ENCODE results near the gene MAST2.

GRCh38 chr1:45989249-45989648 is 185.8 kb downstream of the MAST2 start:
- TF ChIP-seq YY1 (IDR thresholded peaks at IDR 0.05; ENCODE audit: insufficient read depth, insufficient read length), result no peak
- TF ChIP-seq ZNF274 (IDR thresholded peaks at IDR 0.05; ENCODE audit: low read depth, low read length), result no peak

Data from NT2/D1 (cell line).